ENCODE measurements around the gene SIK2.
A peak's percentile ranks its signal among the peaks of the same experiment; 100 is the strongest.

The SIK2 gene

GRCh38 chr11:111582881-111583280, 19.4 kb upstream of the SIK2 start:
- FAIRE-seq = no peak

- FAIRE-seq = no peak
These were observed 16.9 kb upstream of the SIK2 start for GRCh38 chr11:111585371-111585770.

- FAIRE-seq = peak; percentile 89
These were observed 15.8 kb upstream of the SIK2 start for GRCh38 chr11:111586388-111586831.

GRCh38 chr11:111589114-111589513, 13.1 kb upstream of the SIK2 start:
- no peak for FAIRE-seq

- no peak for FAIRE-seq
These were observed 12.3 kb upstream of the SIK2 start for GRCh38 chr11:111589886-111590499.

GRCh38 chr11:111591187-111591960, 10.9 kb upstream of the SIK2 start:
- no peak for FAIRE-seq

GRCh38 chr11:111592491-111592890, 9.8 kb upstream of the SIK2 start:
- no peak for FAIRE-seq

GRCh38 chr11:111596319-111596718, 5.9 kb upstream of the SIK2 start:
- no peak for FAIRE-seq

GRCh38 chr11:111598148-111598547, 4.1 kb upstream of the SIK2 start:
- no peak for FAIRE-seq

- no peak for FAIRE-seq
These were observed 3.7 kb upstream of the SIK2 start for GRCh38 chr11:111598559-111598958.

- no peak for FAIRE-seq
These were observed 642 bp upstream of the SIK2 start for GRCh38 chr11:111601636-111601978.

- FAIRE-seq = no peak
These were observed 789 bp downstream of the SIK2 start for GRCh38 chr11:111602865-111603610.

- FAIRE-seq = no peak
These were observed 1.4 kb downstream of the SIK2 start for GRCh38 chr11:111603611-111604130.

- FAIRE-seq = peak; percentile 95
These were observed 2.3 kb downstream of the SIK2 start for GRCh38 chr11:111604392-111605009.

GRCh38 chr11:111605681-111606080, 3.4 kb downstream of the SIK2 start:
- FAIRE-seq = no peak

GRCh38 chr11:111606986-111607385, 4.7 kb downstream of the SIK2 start:
- FAIRE-seq = no peak

- FAIRE-seq = no peak
These were observed 5.5 kb downstream of the SIK2 start for GRCh38 chr11:111607751-111608150.

GRCh38 chr11:111612224-111612623, 10.0 kb downstream of the SIK2 start:
- FAIRE-seq = no peak

- no peak for FAIRE-seq
These were observed 15.0 kb downstream of the SIK2 start for GRCh38 chr11:111617286-111617685.

GRCh38 chr11:111620518-111620917, 18.3 kb downstream of the SIK2 start:
- FAIRE-seq = peak; percentile 76

- no peak for FAIRE-seq
These were observed 21.3 kb downstream of the SIK2 start for GRCh38 chr11:111623527-111624030.

GRCh38 chr11:111624608-111625007, 22.4 kb downstream of the SIK2 start:
- no peak for FAIRE-seq

GRCh38 chr11:111627591-111627990, 25.3 kb downstream of the SIK2 start:
- no peak for FAIRE-seq
